Left lung (tissue), 10 donors: ENCODE data around the gene GALK1. TPM values are rescaled to one million over a fixed set of nuclear protein-coding genes. Genes with fewer than 3 reads are reported as not detected.

ENCODE experiments used
- ATAC-seq: fragments of 200-7000 bp; cut with Tn5 transposase; one replicate; pipeline ENCODE4 v1.9.1; 2020; ENCODE audit warnings: moderate library complexity
- DNase-seq, 4 donors: peaks; one replicate each; pipeline ENCODE4 v3.0.0-alpha.2; 2013 to 2020
- H3K27ac ChIP-seq, 2 donors: fragments of 200-600 bp; sonication (generic) in 1 of 2; one replicate each; pipeline versions ENCODE4 v1.5.0 to v1.8.0; 2020 to 2021
- H3K27me3 ChIP-seq, 2 donors: fragments of 200-600 bp; sonication (generic) in 1 of 2; one replicate each; pipeline versions ENCODE4 v1.5.0 to v1.8.0; 2020 to 2021
- H3K36me3 ChIP-seq, 2 donors: fragments of 200-600 bp; sonication (generic) in 1 of 2; one replicate each; pipeline versions ENCODE4 v1.5.0 to v1.8.0; 2020 to 2021
- H3K4me1 ChIP-seq, 2 donors: fragments of 200-600 bp; one replicate each; pipeline ENCODE4 v1.8.0; 2021
- H3K4me3 ChIP-seq, 2 donors: fragments of 200-600 bp; sonication (generic) in 1 of 2; one replicate each; pipeline versions ENCODE4 v1.5.0 to v1.8.0; 2020 to 2021; ENCODE audit warnings: mild to moderate bottlenecking in 1 of 2
- H3K9me3 ChIP-seq, 2 donors: fragments of 200-600 bp; sonication (generic) in 1 of 2; one replicate each; pipeline versions ENCODE4 v1.5.0 to v1.8.0; 2020 to 2021
- intact Hi-C, 2 donors: fragments of 100-400 bp; cut with DNase I; formaldehyde crosslinking; loops; one replicate each; pipeline versions ENCODE4 v1.11.2 to v1.14.2; 2022
- microRNA-seq, 2 donors: library from miRNA; unstranded; fragments of <30 nt; microRNA quantifications; one replicate each; pipeline ENCODE4, GENCODE V29; 2019
- polyA plus RNA-seq, 6 donors: library from polyadenylated mRNA; unstranded; fragments of 120-200 nt; gene quantifications; one replicate each; pipeline ENCODE4 v1.2.1, GENCODE V29; 2013; ENCODE audit not compliant: insufficient read length in 6 of 6
- total RNA-seq, 2 donors: library from RNA; stranded (reverse); fragmentation: NEBNext Ultra II Directional; extraction: Animal tissue kit (Norgen Biotek cat#: 25700); gene quantifications; one replicate each; pipeline ENCODE4 v1.2.1, GENCODE V29; 2021
- TF ChIP-seq, protein P1 (sequence below), 2 donors: fragments of 200-600 bp; sonication (generic) in 1 of 2; IDR thresholded peaks; one replicate each; pipeline versions ENCODE4 v1.5.0 to v1.8.0; 2021; ENCODE audit warnings: antibody characterized with exemption in 2 of 2
- donor health status: DM: no; HTN: yes; CAD: no.
- donor health status: DM: no; HTN: no; CAD: no.

GALK1 gene
- total and polyA plus RNA-seq, 8 donors, result 10.3 to 39.6 (median 16.4) TPM

DNA sequence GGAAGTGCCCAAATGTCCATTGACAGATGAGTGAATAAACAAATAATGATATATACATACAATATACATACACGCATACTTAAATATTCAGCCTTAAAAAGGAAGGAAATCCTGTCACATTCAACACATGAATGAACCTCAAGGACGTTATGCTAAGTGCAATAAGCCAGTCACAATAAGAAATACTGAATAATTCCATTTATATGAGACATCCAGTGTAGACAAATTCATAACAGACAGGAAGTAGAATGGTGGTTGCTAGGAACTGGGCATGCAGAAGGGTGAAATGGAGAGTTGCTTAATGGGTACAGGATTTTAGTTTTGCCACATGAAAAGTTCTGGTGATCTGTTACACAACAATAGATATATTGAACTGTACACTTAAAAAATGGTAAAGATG, 52.5 kb downstream of the GALK1 start:
- H3K36me3 ChIP-seq, result peaks cover 0 to 15% of the 10 kb centered on the region in 2 donors
- H3K4me1 ChIP-seq, result peaks cover 0 to 7% of the 10 kb centered on the region in 2 donors
- no peaks in the 10 kb centered on the region for H3K9me3 ChIP-seq
- intact Hi-C loops, result no loop called here
- TF ChIP-seq, protein P1, sequence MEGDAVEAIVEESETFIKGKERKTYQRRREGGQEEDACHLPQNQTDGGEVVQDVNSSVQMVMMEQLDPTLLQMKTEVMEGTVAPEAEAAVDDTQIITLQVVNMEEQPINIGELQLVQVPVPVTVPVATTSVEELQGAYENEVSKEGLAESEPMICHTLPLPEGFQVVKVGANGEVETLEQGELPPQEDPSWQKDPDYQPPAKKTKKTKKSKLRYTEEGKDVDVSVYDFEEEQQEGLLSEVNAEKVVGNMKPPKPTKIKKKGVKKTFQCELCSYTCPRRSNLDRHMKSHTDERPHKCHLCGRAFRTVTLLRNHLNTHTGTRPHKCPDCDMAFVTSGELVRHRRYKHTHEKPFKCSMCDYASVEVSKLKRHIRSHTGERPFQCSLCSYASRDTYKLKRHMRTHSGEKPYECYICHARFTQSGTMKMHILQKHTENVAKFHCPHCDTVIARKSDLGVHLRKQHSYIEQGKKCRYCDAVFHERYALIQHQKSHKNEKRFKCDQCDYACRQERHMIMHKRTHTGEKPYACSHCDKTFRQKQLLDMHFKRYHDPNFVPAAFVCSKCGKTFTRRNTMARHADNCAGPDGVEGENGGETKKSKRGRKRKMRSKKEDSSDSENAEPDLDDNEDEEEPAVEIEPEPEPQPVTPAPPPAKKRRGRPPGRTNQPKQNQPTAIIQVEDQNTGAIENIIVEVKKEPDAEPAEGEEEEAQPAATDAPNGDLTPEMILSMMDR (IDR thresholded peaks at IDR 0.05), result no peak
- H3K4me3 ChIP-seq, result no peak overlapping the region
- no peak overlapping the region for H3K27ac ChIP-seq
- ATAC-seq (no peak), DNase-seq (no peak)
- peaks cover 0 to 22% of the 10 kb centered on the region in 2 donors for H3K27me3 ChIP-seq

Small RNAs within 50 kb of the gene (microRNA-seq; reads per million reads assigned to microRNA genes)
- gene MIR4738, result 0.34 to 1.1 reads per million in 2 donors

Other genes with a start within 250 kb of the GALK1 start
- gene CASKIN2, start 249.7 kb downstream of the GALK1 start, total RNA-seq, result 10 to 100 TPM; 43.8 to 74.4 TPM
- gene CASKIN2, start 249.7 kb downstream of the GALK1 start, polyA plus RNA-seq, result 10 to 100 TPM; 17.9 to 31.3 (median 26.0) TPM
- gene TSEN54, start 248.7 kb downstream of the GALK1 start, total RNA-seq, result 10 to 100 TPM; 15.8 to 22.9 TPM
- 10 to 100 TPM; 38.4 to 54.0 (median 41.9) TPM for gene TSEN54, start 248.7 kb downstream of the GALK1 start, polyA plus RNA-seq
- 100 to 1,000 TPM; 161 to 173 TPM for gene LLGL2, start 239.5 kb downstream of the GALK1 start, total RNA-seq
- 10 to 100 TPM; 38.0 to 66.0 (median 48.1) TPM for gene LLGL2, start 239.5 kb downstream of the GALK1 start, polyA plus RNA-seq
- gene MYO15B, start 177.4 kb downstream of the GALK1 start, total RNA-seq, result 100 to 1,000 TPM; 125 to 127 TPM
- 100 to 1,000 TPM; 163 to 350 (median 238) TPM for gene MYO15B, start 177.4 kb downstream of the GALK1 start, polyA plus RNA-seq
- 1 to 10 TPM; 1.0 to 1.7 TPM for gene SMIM5, start 131.8 kb downstream of the GALK1 start, total RNA-seq
- 1 to 10 TPM; 1.7 to 3.4 (median 2.4) TPM for gene SMIM5, start 131.8 kb downstream of the GALK1 start, polyA plus RNA-seq
- 10 to 100 TPM; 28.5 to 35.5 TPM for gene RECQL5, start 98.0 kb downstream of the GALK1 start, total RNA-seq
- 10 to 100 TPM; 28.9 to 43.0 (median 35.8) TPM for gene RECQL5, start 98.0 kb downstream of the GALK1 start, polyA plus RNA-seq
- 10 to 100 TPM; 58.9 to 80.8 TPM for gene SAP30BP, start 97.9 kb downstream of the GALK1 start, total RNA-seq
- gene SAP30BP, start 97.9 kb downstream of the GALK1 start, polyA plus RNA-seq, result 100 to 1,000 TPM in 5 of 6 donors, 10 to 100 TPM in 1; 97.7 to 111 (median 102) TPM
- 10 to 100 TPM; 44.1 to 54.8 TPM for gene ITGB4, start 43.7 kb downstream of the GALK1 start, total RNA-seq
- gene ITGB4, start 43.7 kb downstream of the GALK1 start, polyA plus RNA-seq, result 10 to 100 TPM in 1 of 6 donors, 1 to 10 TPM in 5; 4.6 to 12.2 (median 8.9) TPM
- 10 to 100 TPM; 19.8 to 24.6 TPM for gene UNK, start 19.6 kb upstream of the GALK1 start, total RNA-seq
- gene UNK, start 19.6 kb upstream of the GALK1 start, polyA plus RNA-seq, result 10 to 100 TPM; 48.4 to 54.6 (median 50.6) TPM
- gene UNC13D, start 79.2 kb upstream of the GALK1 start, total RNA-seq, result 10 to 100 TPM; 60.5 to 91.4 TPM
- 10 to 100 TPM; 24.9 to 49.5 (median 36.6) TPM for gene UNC13D, start 79.2 kb upstream of the GALK1 start, polyA plus RNA-seq
- gene WBP2, start 90.1 kb upstream of the GALK1 start, total RNA-seq, result 100 to 1,000 TPM; 119 to 132 TPM
- gene WBP2, start 90.1 kb upstream of the GALK1 start, polyA plus RNA-seq, result 10 to 100 TPM; 64.1 to 78.0 (median 73.6) TPM
- gene TRIM47, start 113.4 kb upstream of the GALK1 start, total RNA-seq, result 10 to 100 TPM; 43.0 to 63.8 TPM
- gene TRIM47, start 113.4 kb upstream of the GALK1 start, polyA plus RNA-seq, result 10 to 100 TPM; 13.4 to 26.9 (median 20.3) TPM
- gene TRIM65, start 131.8 kb upstream of the GALK1 start, total RNA-seq, result 10 to 100 TPM; 26.3 to 35.1 TPM
- gene TRIM65, start 131.8 kb upstream of the GALK1 start, polyA plus RNA-seq, result 10 to 100 TPM; 15.8 to 30.9 (median 19.1) TPM
- gene MRPL38, start 139.7 kb upstream of the GALK1 start, total RNA-seq, result 10 to 100 TPM; 80.5 to 81.8 TPM
- gene MRPL38, start 139.7 kb upstream of the GALK1 start, polyA plus RNA-seq, result 10 to 100 TPM; 61.1 to 86.4 (median 71.7) TPM
- 10 to 100 TPM; 12.1 to 13.1 TPM for gene FBF1, start 175.8 kb upstream of the GALK1 start, total RNA-seq
- gene FBF1, start 175.8 kb upstream of the GALK1 start, polyA plus RNA-seq, result 10 to 100 TPM in 1 of 6 donors, 1 to 10 TPM in 5; 7.3 to 11.4 (median 8.7) TPM
- 10 to 100 TPM; 81.0 TPM for gene ACOX1, start 214.0 kb upstream of the GALK1 start, total RNA-seq
- gene ACOX1, start 214.0 kb upstream of the GALK1 start, polyA plus RNA-seq, result 10 to 100 TPM; 25.6 to 34.5 (median 29.4) TPM
- 10 to 100 TPM; 19.3 to 20.7 TPM for gene TEN1, start 214.0 kb upstream of the GALK1 start, total RNA-seq
- 10 to 100 TPM; 24.5 to 32.2 (median 29.7) TPM for gene TEN1, start 214.0 kb upstream of the GALK1 start, polyA plus RNA-seq
- gene CDK3, start 235.7 kb upstream of the GALK1 start, total RNA-seq, result 1 to 10 TPM; 5.4 to 6.1 TPM
- 10 to 100 TPM; 14.1 to 23.3 (median 21.0) TPM for gene CDK3, start 235.7 kb upstream of the GALK1 start, polyA plus RNA-seq